Muscle of leg (tissue), 11 donors: Measurements from ENCODE around the gene CDKAL1. TPM values are rescaled to one million over a fixed set of nuclear protein-coding genes. Genes with fewer than 3 reads are reported as not detected.

Source experiments
- DNase-seq: peaks from one replicate; pipeline ENCODE4 v3.0.0; 2013
- H3K27ac ChIP-seq: one replicate; pipeline ENCODE4 v1.5.1; 2013; ENCODE audit warnings: mild to moderate bottlenecking, low read length, control low read depth
- H3K27me3 ChIP-seq: one replicate; pipeline ENCODE4 v1.6.1; 2013; ENCODE audit warnings: low read length; ENCODE audit not compliant: control insufficient read depth, insufficient read depth
- H3K36me3 ChIP-seq: one replicate; pipeline ENCODE4 v1.6.1; 2013; ENCODE audit warnings: low read length; ENCODE audit not compliant: control insufficient read depth, insufficient read depth
- H3K4me1 ChIP-seq: one replicate; pipeline ENCODE4 v1.6.1; 2013; ENCODE audit warnings: low read length; ENCODE audit not compliant: control insufficient read depth, insufficient read depth
- H3K4me3 ChIP-seq: one replicate; pipeline ENCODE4 v1.5.1; 2013; ENCODE audit warnings: low read length, control low read depth
- H3K9me3 ChIP-seq: replicated peaks from 2 replicates; pipeline ENCODE4 v1.6.1; 2013; ENCODE audit warnings: low read depth, low read length; ENCODE audit not compliant: control insufficient read depth
- WGBS: methylation state at CpG from one replicate; pipeline ENCODE4 v1.1.5; 2013; ENCODE audit warnings: missing lambda C conversion rate; ENCODE audit not compliant: insufficient coverage; 5-methylcytosine and 5-hydroxymethylcytosine counted together
- polyA plus RNA-seq, 8 donors: library from polyadenylated mRNA; unstranded; fragments of 120-200 nt; gene quantifications; one replicate each; pipeline versions ENCODE4 v1.2.1 to v1.2.3, GENCODE V29; 2013; ENCODE audit warnings: inconsistent platforms in 1 of 8, low replicate concordance in 1 of 8; ENCODE audit not compliant: insufficient read length in 8 of 8, insufficient read depth in 1 of 8
- total RNA-seq: library from RNA; stranded (reverse); fragments of 120-200 nt; gene quantifications from one replicate; pipeline ENCODE4 v1.2.4, GENCODE V29; 2013

Gene CDKAL1
- total and polyA plus RNA-seq, 9 donors: 11.0 to 23.6 (median 13.0) TPM

DNA sequence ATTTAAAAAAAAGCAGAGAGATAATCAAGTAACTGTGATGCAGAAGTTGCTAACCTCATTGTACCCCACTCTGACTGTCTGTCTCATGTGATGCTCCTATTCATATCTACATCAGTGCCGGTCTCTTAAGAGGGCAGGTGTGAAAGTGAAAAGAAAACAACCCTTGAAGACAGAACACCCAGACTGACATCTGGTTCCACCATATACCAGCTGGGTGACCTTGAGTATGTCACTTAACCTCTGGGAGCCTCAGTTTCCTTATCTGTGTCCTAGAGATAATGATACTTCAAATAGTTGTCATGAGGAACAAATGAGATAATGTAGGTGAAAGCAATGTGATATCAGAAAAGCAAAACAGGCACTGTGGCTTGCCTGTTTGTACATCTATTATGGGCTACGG, 632.5 kb downstream of the CDKAL1 start:
- Histone ChIP-seq H3K9me3 (no peaks in the 10 kb centered on the region), H3K4me3 (no peak overlapping the region), H3K27me3 (no peaks in the 10 kb centered on the region), H3K27ac (no peak overlapping the region), H3K36me3 (no peaks in the 10 kb centered on the region), H3K4me1 (no peaks in the 10 kb centered on the region)
- no peak for DNase-seq
- 100% methylated on average over 1 of the region's 2 CpGs for WGBS

DNA sequence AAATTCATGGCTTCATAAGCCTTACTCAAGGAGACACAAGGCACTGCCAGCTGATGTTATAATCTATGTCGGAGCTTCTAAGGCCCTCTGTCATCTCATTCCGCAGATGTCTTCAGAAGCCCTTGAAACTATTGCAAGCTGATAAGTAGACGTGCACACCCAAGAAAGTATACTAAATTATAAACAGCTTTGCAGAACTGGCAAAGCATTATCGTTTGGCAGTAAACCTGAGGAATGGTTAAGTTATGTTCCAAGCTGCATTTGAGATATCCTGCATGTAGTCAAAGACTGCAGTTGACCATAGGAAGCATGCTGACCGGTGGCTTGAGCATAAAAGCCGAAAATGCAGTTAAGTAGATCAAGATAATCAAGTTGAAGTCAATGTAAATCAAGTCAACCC, 633.5 kb downstream of the CDKAL1 start:
- H3K27me3 ChIP-seq: no peaks in the 10 kb centered on the region
- no peaks in the 10 kb centered on the region for H3K9me3 ChIP-seq
- H3K27ac ChIP-seq: no peak overlapping the region
- H3K4me3 ChIP-seq: no peak overlapping the region
- no peak for DNase-seq
- no peaks in the 10 kb centered on the region for H3K36me3 ChIP-seq
- H3K4me1 ChIP-seq: no peaks in the 10 kb centered on the region
- 93% methylated on average over 3 of the region's 6 CpGs for WGBS

- Histone ChIP-seq H3K4me1 (no peaks in the 10 kb centered on the region), H3K9me3 (no peaks in the 10 kb centered on the region), H3K36me3 (no peaks in the 10 kb centered on the region), H3K4me3 (no peak overlapping the region), H3K27ac (no peak overlapping the region), H3K27me3 (no peaks in the 10 kb centered on the region)
- no peak for DNase-seq
- WGBS: no CpG with 5 or more reads among the region's 4 CpGs
Observed at GRCh38 chr6:21171801-21172200, 637.5 kb downstream of the CDKAL1 start.

GRCh38 chr6:21173031-21173430, 638.8 kb downstream of the CDKAL1 start:
- Histone ChIP-seq H3K27me3 (no peaks in the 10 kb centered on the region), H3K4me1 (no peaks in the 10 kb centered on the region), H3K36me3 (no peaks in the 10 kb centered on the region), H3K27ac (no peak overlapping the region), H3K4me3 (no peak overlapping the region), H3K9me3 (no peaks in the 10 kb centered on the region)
- DNase-seq: no peak
- WGBS: no CpG with 5 or more reads among the region's 2 CpGs

GRCh38 chr6:21173678-21174077, 639.4 kb downstream of the CDKAL1 start:
- no peaks in the 10 kb centered on the region for H3K36me3 ChIP-seq
- DNase-seq: no peak
- H3K9me3 ChIP-seq: no peaks in the 10 kb centered on the region
- no peak overlapping the region for H3K4me3 ChIP-seq
- no peaks in the 10 kb centered on the region for H3K4me1 ChIP-seq
- H3K27me3 ChIP-seq: no peaks in the 10 kb centered on the region
- no CpG with 5 or more reads among the region's 2 CpGs for WGBS
- H3K27ac ChIP-seq: no peak overlapping the region

- Histone ChIP-seq H3K27ac (no peak overlapping the region), H3K4me1 (no peaks in the 10 kb centered on the region), H3K27me3 (no peaks in the 10 kb centered on the region), H3K4me3 (no peak overlapping the region), H3K36me3 (no peaks in the 10 kb centered on the region), H3K9me3 (no peaks in the 10 kb centered on the region)
- WGBS: 100% methylated on average over 3 of the region's 4 CpGs
- DNase-seq: no peak
Observed at GRCh38 chr6:21176197-21176596, 641.9 kb downstream of the CDKAL1 start.

- no peak overlapping the region for H3K27ac ChIP-seq
- no CpG with 5 or more reads among the region's 1 CpG for WGBS
- no peaks in the 10 kb centered on the region for H3K27me3 ChIP-seq
Observed at GRCh38 chr6:21180155-21180554, 645.9 kb downstream of the CDKAL1 start.

GRCh38 chr6:21180800-21181337, 646.6 kb downstream of the CDKAL1 start:
- no peaks in the 10 kb centered on the region for H3K9me3 ChIP-seq
- no peak overlapping the region for H3K27ac ChIP-seq
- no peak overlapping the region for H3K4me3 ChIP-seq
- no peak for DNase-seq
- H3K27me3 ChIP-seq: no peaks in the 10 kb centered on the region
- H3K36me3 ChIP-seq: no peaks in the 10 kb centered on the region
- peaks cover 2% of the 10 kb centered on the region for H3K4me1 ChIP-seq
- WGBS: no CpG with 5 or more reads among the region's 4 CpGs

More at GRCh38 chr6:21180155-21180554, 645.9 kb downstream of the CDKAL1 start:
- DNase-seq: no peak
- Histone ChIP-seq H3K36me3 (no peaks in the 10 kb centered on the region), H3K4me1 (peaks cover 2% of the 10 kb centered on the region), H3K4me3 (no peak overlapping the region), H3K9me3 (no peaks in the 10 kb centered on the region)

- Histone ChIP-seq H3K27ac (no peak overlapping the region), H3K9me3 (no peaks in the 10 kb centered on the region), H3K27me3 (no peaks in the 10 kb centered on the region), H3K4me3 (no peak overlapping the region), H3K4me1 (peaks cover 2% of the 10 kb centered on the region), H3K36me3 (no peaks in the 10 kb centered on the region)
- DNase-seq: no peak
- WGBS: no CpG with 5 or more reads among the region's 1 CpG
Observed at GRCh38 chr6:21181866-21182265, 647.6 kb downstream of the CDKAL1 start.

GRCh38 chr6:21182589-21182988, 648.3 kb downstream of the CDKAL1 start:
- no peak overlapping the region for H3K4me3 ChIP-seq
- H3K36me3 ChIP-seq: no peaks in the 10 kb centered on the region
- peaks cover 2% of the 10 kb centered on the region for H3K4me1 ChIP-seq
- H3K27me3 ChIP-seq: no peaks in the 10 kb centered on the region
- no peak for DNase-seq
- no peak overlapping the region for H3K27ac ChIP-seq
- H3K9me3 ChIP-seq: no peaks in the 10 kb centered on the region

DNA sequence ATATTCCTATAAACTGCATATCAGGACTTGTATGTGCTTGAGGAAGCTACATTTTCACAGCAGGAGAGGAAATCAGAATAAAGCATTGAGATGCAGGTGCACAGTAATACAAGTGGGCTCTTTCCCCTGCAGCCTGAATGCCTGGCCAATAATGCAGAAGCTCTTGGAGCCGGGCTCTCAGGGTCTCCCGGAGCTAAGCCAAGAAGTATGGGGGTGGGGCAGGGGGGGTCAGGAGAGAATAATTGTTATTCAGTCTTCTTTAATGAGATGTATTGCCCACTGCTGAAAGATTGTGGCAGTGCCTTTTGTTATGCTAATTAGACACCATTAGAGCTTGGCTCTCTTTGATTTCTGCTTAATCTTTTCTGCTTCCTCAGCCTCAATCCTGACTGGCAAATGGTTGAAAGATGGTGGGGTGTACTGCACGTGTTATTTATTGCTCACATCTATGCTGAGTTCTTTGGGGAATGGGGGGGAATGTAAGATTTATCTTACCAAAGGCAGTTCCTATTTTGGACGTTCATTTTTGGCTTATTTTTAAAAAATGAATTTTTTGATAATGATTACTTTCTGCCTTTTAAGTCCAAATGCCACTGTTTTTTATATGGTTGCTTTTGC, 651.7 kb downstream of the CDKAL1 start:
- no peak for DNase-seq

More for the DNA sequence above, 651.7 kb downstream of the CDKAL1 start:
- Histone ChIP-seq H3K4me3 (no peak overlapping the region), H3K27me3 (no peaks in the 10 kb centered on the region), H3K9me3 (no peaks in the 10 kb centered on the region), H3K4me1 (peaks cover 4% of the 10 kb centered on the region), H3K36me3 (no peaks in the 10 kb centered on the region), H3K27ac (no peak overlapping the region)
- 0% methylated on average over 1 of the region's 4 CpGs for WGBS
